GM12878 (cell line): Measurements from ENCODE around the gene RCE1. TPM values are rescaled to one million over a fixed set of nuclear protein-coding genes. Genes with fewer than 3 reads are reported as not detected.

ENCODE experiments used
- BMI1 ChIP-seq: fragments of 450-650 bp; IDR thresholded peaks from 2 replicates; pipeline ENCODE4 v1.6.1; 2016; ENCODE audit warnings: mild to moderate bottlenecking, moderate library complexity, borderline replicate concordance
- BRCA1 ChIP-seq: IDR thresholded peaks from 2 replicates; pipeline ENCODE4 v1.6.1; 2011; ENCODE audit warnings: low read depth, low read length, improper control_type of control experiment
- DPF2 ChIP-seq: fragments of 450-650 bp; IDR thresholded peaks from 2 replicates; pipeline ENCODE4 v1.6.1; 2017; ENCODE audit warnings: mild to moderate bottlenecking
- EP300 ChIP-seq, 2 experiments: fragments of 150-350 bp in 1 of 2; IDR thresholded peaks; 2 replicates each; pipeline ENCODE4 v1.6.1; 2011 to 2012; ENCODE audit warnings: low read depth in 2 of 2, low read length in 2 of 2, borderline replicate concordance in 1 of 2, improper control_type of control experiment in 1 of 2, inconsistent platforms in 1 of 2; ENCODE audit not compliant: control insufficient read depth in 1 of 2
- IRF4 ChIP-seq: IDR thresholded peaks from 2 replicates; pipeline ENCODE4 v1.6.1; 2011; ENCODE audit warnings: low read depth, low read length
- KAT2A ChIP-seq: conservative IDR thresholded peaks from 2 replicates; pipeline ENCODE4 v1.6.1; 2011; ENCODE audit warnings: low read depth, low read length; ENCODE audit not compliant: control insufficient read depth
- LARP7 ChIP-seq: fragments of 450-650 bp; IDR thresholded peaks from 2 replicates; pipeline ENCODE4 v1.6.1; 2017; ENCODE audit warnings: mild to moderate bottlenecking
- NR2C1 ChIP-seq: fragments of 450-650 bp; IDR thresholded peaks from 2 replicates; pipeline ENCODE4 v1.6.1; 2017; ENCODE audit warnings: antibody characterized with exemption, mild to moderate bottlenecking, moderate library complexity
- RUNX3 ChIP-seq: IDR thresholded peaks from 2 replicates; pipeline ENCODE4 v1.6.1; 2012; ENCODE audit warnings: low read length, inconsistent platforms
- SIN3A ChIP-seq: IDR thresholded peaks from 2 replicates; pipeline ENCODE4 v1.6.1; 2012; ENCODE audit warnings: low read depth, low read length, improper control_type of control experiment
- SUPT20H ChIP-seq: IDR thresholded peaks from 2 replicates; pipeline ENCODE4 v1.6.1; 2011; ENCODE audit warnings: low read depth, mild to moderate bottlenecking, low read length, moderate library complexity, borderline replicate concordance; ENCODE audit not compliant: control insufficient read depth
- TBL1XR1 ChIP-seq: IDR thresholded peaks from 2 replicates; pipeline ENCODE4 v1.6.1; 2012; ENCODE audit warnings: low read depth, low read length, improper control_type of control experiment
- WRNIP1 ChIP-seq: IDR thresholded peaks from 2 replicates; pipeline ENCODE4 v1.6.1; 2011; ENCODE audit warnings: low read depth, low read length, improper control_type of control experiment, borderline replicate concordance
- ZBED1 ChIP-seq: IDR thresholded peaks from 2 replicates; pipeline ENCODE4 v1.6.1; 2016; ENCODE audit warnings: borderline replicate concordance
- polyA plus RNA-seq, 11 experiments: library from polyadenylated mRNA; depleted of rRNA in 4 of 11; unstranded in 6 of 11; stranded (reverse) in 5 of 11; fragments of >200 nt; fragmentation: Nextera tagmentation in 4 of 11; fragmentation: Illumina TruSeq in 1 of 11; extraction: Ambion mirVana in 4 of 11; extraction: Trizol in 1 of 11; gene quantifications; 1 replicate in 1 of 11; 2 replicates in 10 of 11; pipeline versions ENCODE4 v1.2.1 to v1.2.3, GENCODE V29; 2011 to 2016; ENCODE audit warnings: inconsistent platforms in 2 of 11, missing spikeins in 2 of 11, low read depth in 1 of 11
- total RNA-seq, 4 experiments: library from RNA; depleted of rRNA in 3 of 4; stranded (reverse); fragments of >200 nt in 3 of 4; fragmentation: Illumina TruSeq in 1 of 4; extraction: Trizol in 1 of 4; gene quantifications; 2 replicates each; pipeline versions ENCODE4 v1.2.1 to v1.2.3, GENCODE V29; 2013 to 2021
- TF ChIP-seq, protein P1 (sequence below): fragments of 450-650 bp; IDR thresholded peaks from 2 replicates; pipeline ENCODE4 v1.6.1; 2017; ENCODE audit warnings: mild to moderate bottlenecking, low read depth, inconsistent platforms; ENCODE audit not compliant: poor library complexity, severe bottlenecking
- TF ChIP-seq, protein P2 (sequence below): IDR thresholded peaks from 2 replicates; pipeline ENCODE4 v1.6.1; 2011; ENCODE audit warnings: mild to moderate bottlenecking, low read depth, low read length, moderate library complexity; ENCODE audit not compliant: insufficient replicate concordance
- TF ChIP-seq, protein P3 (sequence below): IDR thresholded peaks from 2 replicates; pipeline ENCODE4 v1.6.1; 2012; ENCODE audit warnings: mild to moderate bottlenecking, low read depth, low read length
- TF ChIP-seq, protein P4 (sequence below): fragments of 450-650 bp; IDR thresholded peaks from 2 replicates; pipeline ENCODE4 v1.6.1; 2017; ENCODE audit warnings: borderline replicate concordance

Gene RCE1
- total and polyA plus RNA-seq, 10 of the 15 experiments (the other 5 are each of a cell fraction or from before 2014, with no cell fraction given): 0.79 to 32.9 (median 16.4) TPM

DNA sequence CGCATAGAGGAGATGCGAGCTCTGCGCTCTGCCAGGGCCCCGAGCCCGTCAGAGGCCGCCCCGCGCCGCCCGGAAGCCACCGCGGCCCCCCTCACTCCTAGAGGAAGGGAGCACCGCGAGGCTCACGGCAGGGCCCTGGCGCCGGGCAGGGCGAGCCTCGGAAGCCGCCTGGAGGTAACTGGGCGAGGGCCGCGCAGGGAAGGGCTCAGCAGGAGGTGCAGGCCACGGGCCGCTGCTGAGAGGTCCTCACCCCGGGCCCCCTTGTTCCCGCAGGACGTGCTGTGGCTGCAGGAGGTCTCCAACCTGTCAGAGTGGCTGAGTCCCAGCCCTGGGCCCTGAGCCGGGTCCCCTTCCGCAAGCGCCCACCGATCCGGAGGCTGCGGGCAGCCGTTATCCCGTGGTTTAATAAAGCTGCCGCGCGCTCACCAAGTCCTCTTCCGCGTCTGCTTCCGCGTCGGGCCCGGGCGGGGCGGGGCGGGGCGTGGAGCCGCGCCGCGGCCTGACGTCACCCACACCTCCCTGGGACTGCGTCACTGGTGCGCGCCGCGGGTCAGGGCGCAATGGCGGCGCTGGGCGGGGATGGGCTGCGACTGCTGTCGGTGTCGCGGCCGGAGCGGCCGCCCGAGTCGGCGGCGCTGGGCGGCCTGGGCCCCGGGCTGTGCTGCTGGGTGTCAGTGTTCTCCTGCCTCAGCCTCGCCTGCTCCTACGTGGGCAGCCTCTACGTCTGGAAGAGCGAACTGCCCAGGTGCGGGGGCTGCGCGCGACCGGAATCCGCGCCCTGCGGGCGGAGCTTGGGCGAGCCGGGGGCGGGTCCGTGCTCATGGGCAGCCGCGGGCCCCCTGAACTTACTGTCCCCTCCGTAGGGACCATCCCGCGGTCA, at the start of gene RCE1 (continued):
- TF ChIP-seq EP300 (IDR thresholded peaks at IDR 0.05; ENCODE audit: borderline replicate concordance in 1 of 2, control insufficient read depth in 1 of 2, low read depth in 2 of 2, low read length in 2 of 2): no peak; a peak in 1 of 4 replicates
- peak; percentile 79 for TF ChIP-seq SIN3A
- peak; percentile 84 for TF ChIP-seq DPF2
- TF ChIP-seq SUPT20H: no peak
- peak; percentile 88 for TF ChIP-seq NR2C1
- 0 out of 2 replicates have a peak, but pooled peaks have one; percentile 5 for TF ChIP-seq IRF4
- TF ChIP-seq, protein P1, sequence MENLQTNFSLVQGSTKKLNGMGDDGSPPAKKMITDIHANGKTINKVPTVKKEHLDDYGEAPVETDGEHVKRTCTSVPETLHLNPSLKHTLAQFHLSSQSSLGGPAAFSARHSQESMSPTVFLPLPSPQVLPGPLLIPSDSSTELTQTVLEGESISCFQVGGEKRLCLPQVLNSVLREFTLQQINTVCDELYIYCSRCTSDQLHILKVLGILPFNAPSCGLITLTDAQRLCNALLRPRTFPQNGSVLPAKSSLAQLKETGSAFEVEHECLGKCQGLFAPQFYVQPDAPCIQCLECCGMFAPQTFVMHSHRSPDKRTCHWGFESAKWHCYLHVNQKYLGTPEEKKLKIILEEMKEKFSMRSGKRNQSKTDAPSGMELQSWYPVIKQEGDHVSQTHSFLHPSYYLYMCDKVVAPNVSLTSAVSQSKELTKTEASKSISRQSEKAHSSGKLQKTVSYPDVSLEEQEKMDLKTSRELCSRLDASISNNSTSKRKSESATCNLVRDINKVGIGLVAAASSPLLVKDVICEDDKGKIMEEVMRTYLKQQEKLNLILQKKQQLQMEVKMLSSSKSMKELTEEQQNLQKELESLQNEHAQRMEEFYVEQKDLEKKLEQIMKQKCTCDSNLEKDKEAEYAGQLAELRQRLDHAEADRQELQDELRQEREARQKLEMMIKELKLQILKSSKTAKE: no peak
- TF ChIP-seq RUNX3: peak; percentile 25; the same call in 1 of the 2 replicates
- TF ChIP-seq, protein P2, sequence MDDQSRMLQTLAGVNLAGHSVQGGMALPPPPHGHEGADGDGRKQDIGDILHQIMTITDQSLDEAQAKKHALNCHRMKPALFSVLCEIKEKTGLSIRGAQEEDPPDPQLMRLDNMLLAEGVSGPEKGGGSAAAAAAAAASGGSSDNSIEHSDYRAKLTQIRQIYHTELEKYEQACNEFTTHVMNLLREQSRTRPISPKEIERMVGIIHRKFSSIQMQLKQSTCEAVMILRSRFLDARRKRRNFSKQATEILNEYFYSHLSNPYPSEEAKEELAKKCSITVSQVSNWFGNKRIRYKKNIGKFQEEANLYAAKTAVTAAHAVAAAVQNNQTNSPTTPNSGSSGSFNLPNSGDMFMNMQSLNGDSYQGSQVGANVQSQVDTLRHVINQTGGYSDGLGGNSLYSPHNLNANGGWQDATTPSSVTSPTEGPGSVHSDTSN: no peak
- TF ChIP-seq KAT2A: no peak
- TF ChIP-seq, protein P3, sequence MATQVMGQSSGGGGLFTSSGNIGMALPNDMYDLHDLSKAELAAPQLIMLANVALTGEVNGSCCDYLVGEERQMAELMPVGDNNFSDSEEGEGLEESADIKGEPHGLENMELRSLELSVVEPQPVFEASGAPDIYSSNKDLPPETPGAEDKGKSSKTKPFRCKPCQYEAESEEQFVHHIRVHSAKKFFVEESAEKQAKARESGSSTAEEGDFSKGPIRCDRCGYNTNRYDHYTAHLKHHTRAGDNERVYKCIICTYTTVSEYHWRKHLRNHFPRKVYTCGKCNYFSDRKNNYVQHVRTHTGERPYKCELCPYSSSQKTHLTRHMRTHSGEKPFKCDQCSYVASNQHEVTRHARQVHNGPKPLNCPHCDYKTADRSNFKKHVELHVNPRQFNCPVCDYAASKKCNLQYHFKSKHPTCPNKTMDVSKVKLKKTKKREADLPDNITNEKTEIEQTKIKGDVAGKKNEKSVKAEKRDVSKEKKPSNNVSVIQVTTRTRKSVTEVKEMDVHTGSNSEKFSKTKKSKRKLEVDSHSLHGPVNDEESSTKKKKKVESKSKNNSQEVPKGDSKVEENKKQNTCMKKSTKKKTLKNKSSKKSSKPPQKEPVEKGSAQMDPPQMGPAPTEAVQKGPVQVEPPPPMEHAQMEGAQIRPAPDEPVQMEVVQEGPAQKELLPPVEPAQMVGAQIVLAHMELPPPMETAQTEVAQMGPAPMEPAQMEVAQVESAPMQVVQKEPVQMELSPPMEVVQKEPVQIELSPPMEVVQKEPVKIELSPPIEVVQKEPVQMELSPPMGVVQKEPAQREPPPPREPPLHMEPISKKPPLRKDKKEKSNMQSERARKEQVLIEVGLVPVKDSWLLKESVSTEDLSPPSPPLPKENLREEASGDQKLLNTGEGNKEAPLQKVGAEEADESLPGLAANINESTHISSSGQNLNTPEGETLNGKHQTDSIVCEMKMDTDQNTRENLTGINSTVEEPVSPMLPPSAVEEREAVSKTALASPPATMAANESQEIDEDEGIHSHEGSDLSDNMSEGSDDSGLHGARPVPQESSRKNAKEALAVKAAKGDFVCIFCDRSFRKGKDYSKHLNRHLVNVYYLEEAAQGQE: no peak
- TF ChIP-seq ZBED1: no peak; the same call in 1 of the 2 replicates
- peak; percentile 91 for TF ChIP-seq LARP7
- TF ChIP-seq TBL1XR1: no peak
- TF ChIP-seq BRCA1: no peak
- TF ChIP-seq, protein P4, sequence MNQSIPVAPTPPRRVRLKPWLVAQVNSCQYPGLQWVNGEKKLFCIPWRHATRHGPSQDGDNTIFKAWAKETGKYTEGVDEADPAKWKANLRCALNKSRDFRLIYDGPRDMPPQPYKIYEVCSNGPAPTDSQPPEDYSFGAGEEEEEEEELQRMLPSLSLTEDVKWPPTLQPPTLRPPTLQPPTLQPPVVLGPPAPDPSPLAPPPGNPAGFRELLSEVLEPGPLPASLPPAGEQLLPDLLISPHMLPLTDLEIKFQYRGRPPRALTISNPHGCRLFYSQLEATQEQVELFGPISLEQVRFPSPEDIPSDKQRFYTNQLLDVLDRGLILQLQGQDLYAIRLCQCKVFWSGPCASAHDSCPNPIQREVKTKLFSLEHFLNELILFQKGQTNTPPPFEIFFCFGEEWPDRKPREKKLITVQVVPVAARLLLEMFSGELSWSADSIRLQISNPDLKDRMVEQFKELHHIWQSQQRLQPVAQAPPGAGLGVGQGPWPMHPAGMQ: no peak
- TF ChIP-seq WRNIP1: no peak
- TF ChIP-seq BMI1: no peak
